Neuron (in vitro differentiated cells): Measurements from ENCODE around the gene ZNF593.

Source experiments
- H2AFZ ChIP-seq: one replicate; pipeline ENCODE4 v1.6.1; 2013; ENCODE audit warnings: low read depth, mild to moderate bottlenecking, inconsistent platforms, low read length, moderate library complexity
- H3K27me3 ChIP-seq: one replicate; pipeline ENCODE4 v1.6.1; 2013; ENCODE audit warnings: low read length; ENCODE audit not compliant: insufficient read depth
- H3K36me3 ChIP-seq: one replicate; pipeline ENCODE4 v1.6.1; 2013; ENCODE audit warnings: low read length; ENCODE audit not compliant: insufficient read depth
- H3K4me1 ChIP-seq: one replicate; pipeline ENCODE4 v1.6.1; 2013; ENCODE audit warnings: low read length; ENCODE audit not compliant: insufficient read depth
- H3K4me3 ChIP-seq: 2 replicates; pipeline ENCODE4 v1.5.1; 2013; ENCODE audit warnings: mild to moderate bottlenecking, low read length, moderate library complexity
- H3K9me3 ChIP-seq: one replicate; pipeline ENCODE4 v1.6.1; 2013; ENCODE audit warnings: low read length

ZNF593 gene

GRCh38 chr1:26158271-26158907, 11.3 kb upstream of the ZNF593 start:
- H3K27me3 ChIP-seq, result peaks cover 15% of the 10 kb centered on the region
- no peaks in the 10 kb centered on the region for H3K9me3 ChIP-seq
- no peak overlapping the region for H2AFZ ChIP-seq
- H3K4me1 ChIP-seq, result peaks cover 39% of the 10 kb centered on the region
- no peak overlapping the region for H3K4me3 ChIP-seq
- H3K36me3 ChIP-seq, result no peaks in the 10 kb centered on the region

- Histone ChIP-seq H3K9me3 (no peaks in the 10 kb centered on the region), H3K4me1 (peaks cover 39% of the 10 kb centered on the region), H3K36me3 (no peaks in the 10 kb centered on the region), H2AFZ (no peak within 1 kb of the TSS), H3K4me3 (no peak within 1 kb of the TSS), H3K27me3 (peaks cover 15% of the 10 kb centered on the region)
Measured at GRCh38 chr1:26158908-26159742, 10.6 kb upstream of the ZNF593 start, which contains the start of gene FAM110D. Gene FAM110D, plus strand, starts transcription at chr1:26159079. Its CDS starts 2,213 bp downstream, at chr1:26161292.

GRCh38 chr1:26159743-26160039, 10.0 kb upstream of the ZNF593 start:
- Histone ChIP-seq H3K27me3 (peaks cover 15% of the 10 kb centered on the region), H3K36me3 (no peaks in the 10 kb centered on the region), H3K9me3 (no peaks in the 10 kb centered on the region), H3K4me1 (peaks cover 39% of the 10 kb centered on the region), H3K4me3 (no peak overlapping the region), H2AFZ (no peak overlapping the region)

GRCh38 chr1:26160527-26161414, 8.9 kb upstream of the ZNF593 start:
- peaks cover 28% of the 10 kb centered on the region for H3K4me1 ChIP-seq

GRCh38 chr1:26161415-26162219, 8.1 kb upstream of the ZNF593 start:
- H3K9me3 ChIP-seq, result no peaks in the 10 kb centered on the region
- H3K4me1 ChIP-seq, result peaks cover 21% of the 10 kb centered on the region
- H3K27me3 ChIP-seq, result peaks cover 5% of the 10 kb centered on the region
- no peak overlapping the region for H2AFZ ChIP-seq
- H3K36me3 ChIP-seq, result no peaks in the 10 kb centered on the region
- H3K4me3 ChIP-seq, result no peak overlapping the region

More at GRCh38 chr1:26160527-26161414, 8.9 kb upstream of the ZNF593 start:
- H3K27me3 ChIP-seq, result peaks cover 7% of the 10 kb centered on the region
- no peak overlapping the region for H2AFZ ChIP-seq
- H3K4me3 ChIP-seq, result no peak overlapping the region
- no peaks in the 10 kb centered on the region for H3K36me3 ChIP-seq
- no peaks in the 10 kb centered on the region for H3K9me3 ChIP-seq

- Histone ChIP-seq H3K4me3 (no peak overlapping the region), H3K36me3 (no peaks in the 10 kb centered on the region), H3K4me1 (peaks cover 20% of the 10 kb centered on the region)
Measured at GRCh38 chr1:26162220-26162709, 7.4 kb upstream of the ZNF593 start.

GRCh38 chr1:26163684-26164035, 6.0 kb upstream of the ZNF593 start:
- Histone ChIP-seq H3K4me3 (no peak overlapping the region), H3K36me3 (no peaks in the 10 kb centered on the region), H2AFZ (no peak overlapping the region), H3K27me3 (peaks cover 2% of the 10 kb centered on the region), H3K4me1 (peaks cover 19% of the 10 kb centered on the region), H3K9me3 (no peaks in the 10 kb centered on the region)

More at GRCh38 chr1:26162220-26162709, 7.4 kb upstream of the ZNF593 start:
- Histone ChIP-seq H3K27me3 (peaks cover 5% of the 10 kb centered on the region), H3K9me3 (no peaks in the 10 kb centered on the region), H2AFZ (no peak overlapping the region)

GRCh38 chr1:26164036-26164860, 5.5 kb upstream of the ZNF593 start:
- no peaks in the 10 kb centered on the region for H3K9me3 ChIP-seq
- peaks cover 19% of the 10 kb centered on the region for H3K4me1 ChIP-seq
- no peaks in the 10 kb centered on the region for H3K36me3 ChIP-seq
- peak overlapping the region; percentile 14 for H3K4me3 ChIP-seq
- no peak overlapping the region for H2AFZ ChIP-seq
- H3K27me3 ChIP-seq, result peaks cover 2% of the 10 kb centered on the region

- Histone ChIP-seq H3K9me3 (no peaks in the 10 kb centered on the region), H3K27me3 (peaks cover 2% of the 10 kb centered on the region), H3K4me3 (no peak overlapping the region), H3K4me1 (peaks cover 18% of the 10 kb centered on the region), H2AFZ (no peak overlapping the region), H3K36me3 (no peaks in the 10 kb centered on the region)
Measured at GRCh38 chr1:26164861-26165842, 4.6 kb upstream of the ZNF593 start.

GRCh38 chr1:26166719-26167281, 2.9 kb upstream of the ZNF593 start:
- Histone ChIP-seq H3K9me3 (no peaks in the 10 kb centered on the region), H3K4me3 (no peak overlapping the region), H3K36me3 (no peaks in the 10 kb centered on the region), H3K4me1 (peaks cover 30% of the 10 kb centered on the region), H3K27me3 (peaks cover 2% of the 10 kb centered on the region), H2AFZ (no peak overlapping the region)
